ENCODE results near the gene TP73. TPM values are rescaled to one million over a fixed set of nuclear protein-coding genes. Genes with fewer than 3 reads are reported as not detected.

Gene TP73
- total RNA-seq, 1 donor from 2014 or later, result not detected

- no peak for DNase-seq (ENCODE audit: low spot score)
These were observed 89.5 kb downstream of the TP73 start for GRCh38 chr1:3741566-3742438.

GRCh38 chr1:3742439-3743298, 90.4 kb downstream of the TP73 start:
- DNase-seq (ENCODE audit: low spot score), result no peak

- no peak for DNase-seq (ENCODE audit: low spot score)
These were observed 91.1 kb downstream of the TP73 start for GRCh38 chr1:3743421-3743820.

GRCh38 chr1:3743826-3744225, 91.5 kb downstream of the TP73 start:
- no peak for DNase-seq (ENCODE audit: low spot score)

- DNase-seq (ENCODE audit: low spot score), result no peak
These were observed 92.3 kb downstream of the TP73 start for GRCh38 chr1:3744646-3745045.

- DNase-seq (ENCODE audit: low spot score), result no peak
These were observed 92.8 kb downstream of the TP73 start for GRCh38 chr1:3745071-3745470.

- no peak for DNase-seq (ENCODE audit: low spot score)
These were observed 93.5 kb downstream of the TP73 start for GRCh38 chr1:3745590-3746381.

GRCh38 chr1:3746389-3746829, 94.1 kb downstream of the TP73 start:
- DNase-seq (ENCODE audit: low spot score), result no peak

- peak; percentile 84 for DNase-seq (ENCODE audit: low spot score)
These were observed 94.7 kb downstream of the TP73 start for GRCh38 chr1:3746830-3747521.

- no peak for DNase-seq (ENCODE audit: low spot score)
These were observed 95.2 kb downstream of the TP73 start for GRCh38 chr1:3747522-3747848.

GRCh38 chr1:3747903-3748302, 95.6 kb downstream of the TP73 start:
- no peak for DNase-seq (ENCODE audit: low spot score)

GRCh38 chr1:3748316-3748900, 96.1 kb downstream of the TP73 start:
- DNase-seq (ENCODE audit: low spot score), result peak; percentile 57

- DNase-seq (ENCODE audit: low spot score), result no peak
These were observed 97.2 kb downstream of the TP73 start for GRCh38 chr1:3749512-3749911.

- peak; percentile 65 for DNase-seq (ENCODE audit: low spot score)
These were observed 98.4 kb downstream of the TP73 start for GRCh38 chr1:3750741-3751140.

GRCh38 chr1:3752400-3752945, 100.2 kb downstream of the TP73 start, which contains the start of gene CCDC27:
Gene CCDC27 (plus strand): TSS chr1:3752450. CDS start chr1:3752482, 32 bp downstream.
- no peak for DNase-seq (ENCODE audit: low spot score)

- no peak for DNase-seq (ENCODE audit: low spot score)
These were observed 101.5 kb downstream of the TP73 start for GRCh38 chr1:3753656-3754454.

- DNase-seq (ENCODE audit: low spot score), result no peak
These were observed 104.1 kb downstream of the TP73 start for GRCh38 chr1:3756394-3756793.

GRCh38 chr1:3759164-3759563, 106.8 kb downstream of the TP73 start:
- DNase-seq (ENCODE audit: low spot score), result no peak

GRCh38 chr1:3759796-3760195, 107.5 kb downstream of the TP73 start:
- no peak for DNase-seq (ENCODE audit: low spot score)
